Activated naive CD4-positive, alpha-beta T cell treated with anti-CD3 and anti-CD28 coated beads for 36 hours (primary cell): ENCODE measurements around the gene KAZN. TPM values are rescaled to one million over a fixed set of nuclear protein-coding genes. Genes with fewer than 3 reads are reported as not detected.

Source experiments
- CTCF ChIA-PET: fragments of 350-600 bp; sonication (Branson Sonifier 250); formaldehyde crosslinking; loops from one replicate; lab custom pipeline; 2021; ENCODE audit warnings: antibody characterized with exemption; lab: Charles Lee
- DNase-seq: peaks from one replicate; pipeline ENCODE4 v3.0.0-alpha.2; 2020
- H3K27ac Mint-ChIP-seq: one replicate; pipeline ENCODE4 v1.8.0; 2021; ENCODE audit warnings: mild to moderate bottlenecking, mixed read lengths
- H3K27me3 Mint-ChIP-seq: one replicate; pipeline ENCODE4 v1.8.0; 2021; ENCODE audit warnings: low read depth, mixed read lengths
- H3K36me3 Mint-ChIP-seq: one replicate; pipeline ENCODE4 v1.8.0; 2021; ENCODE audit warnings: low read depth, mixed read lengths
- H3K4me1 Mint-ChIP-seq: one replicate; pipeline ENCODE4 v1.8.0; 2021; ENCODE audit warnings: low read depth, mixed read lengths
- H3K4me3 Mint-ChIP-seq: one replicate; pipeline ENCODE4 v1.8.0; 2021; ENCODE audit warnings: mild to moderate bottlenecking, moderate library complexity, mixed read lengths
- H3K9me3 Mint-ChIP-seq: one replicate; pipeline ENCODE4 v1.8.0; 2021; ENCODE audit warnings: mixed read lengths
- intact Hi-C: fragments of 100-400 bp; cut with micrococcal nuclease; formaldehyde crosslinking; loops from one replicate; pipeline ENCODE4 v1.15.1; 2023
- total RNA-seq, 2 experiments: library from RNA; stranded (reverse); gene quantifications; one replicate each; pipeline ENCODE4 v1.2.3, GENCODE V29; 2021

KAZN gene
- total RNA-seq, 2 experiments from 2014 or later: 0.55 to 0.59 TPM

- Mint-ChIP-seq H3K36me3 (no peaks in the 10 kb centered on the region), H3K9me3 (no peaks in the 10 kb centered on the region), H3K27me3 (no peaks in the 10 kb centered on the region)
Observed at GRCh38 chr1:15013767-15014166, 415.3 kb downstream of the KAZN start.

GRCh38 chr1:15014516-15014915 lies 416.0 kb downstream of the KAZN start:
- CTCF ChIA-PET: no interaction called here
- no peak overlapping the region for H3K27ac Mint-ChIP-seq
- H3K36me3 Mint-ChIP-seq: no peaks in the 10 kb centered on the region
- intact Hi-C loops: no loop called here
- no peak overlapping the region for H3K4me3 Mint-ChIP-seq
- no peaks in the 10 kb centered on the region for H3K9me3 Mint-ChIP-seq
- no peaks in the 10 kb centered on the region for H3K4me1 Mint-ChIP-seq
- DNase-seq: no peak
- H3K27me3 Mint-ChIP-seq: no peaks in the 10 kb centered on the region

More at GRCh38 chr1:15013767-15014166, 415.3 kb downstream of the KAZN start:
- DNase-seq: no peak
- H3K27ac Mint-ChIP-seq: no peak overlapping the region
- H3K4me3 Mint-ChIP-seq: no peak overlapping the region
- intact Hi-C loops: no loop called here
- no peaks in the 10 kb centered on the region for H3K4me1 Mint-ChIP-seq
- CTCF ChIA-PET: no interaction called here

- Mint-ChIP-seq H3K36me3 (no peaks in the 10 kb centered on the region), H3K27ac (no peak overlapping the region), H3K4me1 (no peaks in the 10 kb centered on the region), H3K27me3 (no peaks in the 10 kb centered on the region), H3K9me3 (no peaks in the 10 kb centered on the region), H3K4me3 (no peak overlapping the region)
- CTCF ChIA-PET: no interaction called here
- intact Hi-C loops: no loop called here
- no peak for DNase-seq
Observed at GRCh38 chr1:15016001-15016400, 417.5 kb downstream of the KAZN start.

- no peaks in the 10 kb centered on the region for H3K4me1 Mint-ChIP-seq
- H3K27me3 Mint-ChIP-seq: no peaks in the 10 kb centered on the region
- intact Hi-C loops: no loop called here
- H3K36me3 Mint-ChIP-seq: no peaks in the 10 kb centered on the region
- H3K27ac Mint-ChIP-seq: no peak overlapping the region
- no peak for DNase-seq
- no peaks in the 10 kb centered on the region for H3K9me3 Mint-ChIP-seq
- H3K4me3 Mint-ChIP-seq: no peak overlapping the region
- CTCF ChIA-PET: no interaction called here
Observed at GRCh38 chr1:15016526-15016925, 418.0 kb downstream of the KAZN start.

- Mint-ChIP-seq H3K9me3 (no peaks in the 10 kb centered on the region), H3K27ac (no peak overlapping the region), H3K27me3 (no peaks in the 10 kb centered on the region), H3K36me3 (no peaks in the 10 kb centered on the region), H3K4me3 (no peak overlapping the region), H3K4me1 (no peaks in the 10 kb centered on the region)
- DNase-seq: no peak
- CTCF ChIA-PET: no interaction called here
- intact Hi-C loops: no loop called here
Observed at GRCh38 chr1:15017120-15017519, 418.6 kb downstream of the KAZN start.

GRCh38 chr1:15018767-15019166 lies 420.3 kb downstream of the KAZN start:
- DNase-seq: no peak
- H3K27me3 Mint-ChIP-seq: no peaks in the 10 kb centered on the region
- intact Hi-C loops: no loop called here
- H3K4me1 Mint-ChIP-seq: no peaks in the 10 kb centered on the region
- H3K9me3 Mint-ChIP-seq: no peaks in the 10 kb centered on the region
- H3K4me3 Mint-ChIP-seq: no peak overlapping the region
- H3K36me3 Mint-ChIP-seq: no peaks in the 10 kb centered on the region
- CTCF ChIA-PET: no interaction called here
- H3K27ac Mint-ChIP-seq: no peak overlapping the region

- H3K4me3 Mint-ChIP-seq: no peak overlapping the region
- H3K27me3 Mint-ChIP-seq: no peaks in the 10 kb centered on the region
- CTCF ChIA-PET: no interaction called here
- no peaks in the 10 kb centered on the region for H3K9me3 Mint-ChIP-seq
- intact Hi-C loops: no loop called here
- no peaks in the 10 kb centered on the region for H3K36me3 Mint-ChIP-seq
- no peaks in the 10 kb centered on the region for H3K4me1 Mint-ChIP-seq
- no peak for DNase-seq
- no peak overlapping the region for H3K27ac Mint-ChIP-seq
Observed at GRCh38 chr1:15020943-15021745, 422.7 kb downstream of the KAZN start.

- CTCF ChIA-PET: no interaction called here
- H3K36me3 Mint-ChIP-seq: no peaks in the 10 kb centered on the region
- intact Hi-C loops: no loop called here
Observed at GRCh38 chr1:15022048-15022447, 423.6 kb downstream of the KAZN start.

GRCh38 chr1:15023205-15023604 lies 424.7 kb downstream of the KAZN start:
- CTCF ChIA-PET: no interaction called here
- Mint-ChIP-seq H3K4me1 (no peaks in the 10 kb centered on the region), H3K27ac (no peak overlapping the region), H3K27me3 (no peaks in the 10 kb centered on the region), H3K36me3 (no peaks in the 10 kb centered on the region), H3K9me3 (no peaks in the 10 kb centered on the region), H3K4me3 (no peak overlapping the region)
- intact Hi-C loops: no loop called here
- DNase-seq: no peak

More at GRCh38 chr1:15022048-15022447, 423.6 kb downstream of the KAZN start:
- DNase-seq: no peak
- no peak overlapping the region for H3K27ac Mint-ChIP-seq
- H3K4me1 Mint-ChIP-seq: no peaks in the 10 kb centered on the region
- no peak overlapping the region for H3K4me3 Mint-ChIP-seq
- no peaks in the 10 kb centered on the region for H3K27me3 Mint-ChIP-seq
- no peaks in the 10 kb centered on the region for H3K9me3 Mint-ChIP-seq

- intact Hi-C loops: no loop called here
- Mint-ChIP-seq H3K9me3 (no peaks in the 10 kb centered on the region), H3K27me3 (no peaks in the 10 kb centered on the region), H3K4me1 (no peaks in the 10 kb centered on the region), H3K27ac (no peak overlapping the region), H3K4me3 (no peak overlapping the region), H3K36me3 (no peaks in the 10 kb centered on the region)
- CTCF ChIA-PET: no interaction called here
- DNase-seq: no peak
Observed at GRCh38 chr1:15023976-15024375, 425.5 kb downstream of the KAZN start.

- DNase-seq: no peak
- H3K27me3 Mint-ChIP-seq: no peaks in the 10 kb centered on the region
- no peaks in the 10 kb centered on the region for H3K36me3 Mint-ChIP-seq
- no peaks in the 10 kb centered on the region for H3K9me3 Mint-ChIP-seq
- no peak overlapping the region for H3K27ac Mint-ChIP-seq
- intact Hi-C loops: loop anchor here (5.0 kb wide), 2 partner anchors 99 to 249 kb away; no protein-coding TSS in a partner anchor
- no peak overlapping the region for H3K4me3 Mint-ChIP-seq
- CTCF ChIA-PET: interaction anchor here (0.5 to 2.1 kb wide), 6 partner anchors 11 to 1047 kb away, joined by 3 to 5 read pairs (median 4); no protein-coding TSS in a partner anchor
- no peaks in the 10 kb centered on the region for H3K4me1 Mint-ChIP-seq
Observed at GRCh38 chr1:15026117-15026489, 427.6 kb downstream of the KAZN start.

GRCh38 chr1:15027515-15027986 lies 429.1 kb downstream of the KAZN start:
- Mint-ChIP-seq H3K4me1 (no peaks in the 10 kb centered on the region), H3K9me3 (no peaks in the 10 kb centered on the region), H3K4me3 (no peak overlapping the region), H3K27me3 (no peaks in the 10 kb centered on the region), H3K27ac (no peak overlapping the region), H3K36me3 (no peaks in the 10 kb centered on the region)
- DNase-seq: peak; percentile 62
- intact Hi-C loops: loop anchor here (5.0 kb wide), 2 partner anchors 100 to 250 kb away; no protein-coding TSS in a partner anchor
- CTCF ChIA-PET: interaction anchor here (0.6 to 2.1 kb wide), 16 partner anchors 8 to 1368 kb away, joined by 3 to 5 read pairs (median 3); no protein-coding TSS in a partner anchor

- CTCF ChIA-PET: interaction anchor here (0.6 to 2.1 kb wide), 12 partner anchors 8 to 254 kb away, joined by 3 to 5 read pairs (median 3); no protein-coding TSS in a partner anchor
- no peak overlapping the region for H3K4me3 Mint-ChIP-seq
- no peaks in the 10 kb centered on the region for H3K4me1 Mint-ChIP-seq
- H3K36me3 Mint-ChIP-seq: no peaks in the 10 kb centered on the region
- DNase-seq: no peak
- H3K9me3 Mint-ChIP-seq: no peaks in the 10 kb centered on the region
- no peak overlapping the region for H3K27ac Mint-ChIP-seq
- no peaks in the 10 kb centered on the region for H3K27me3 Mint-ChIP-seq
- intact Hi-C loops: loop anchor here (5.0 kb wide), 2 partner anchors 101 to 251 kb away; no protein-coding TSS in a partner anchor
Observed at GRCh38 chr1:15028102-15028501, 429.6 kb downstream of the KAZN start.
